B cell (primary cell): ENCODE data around the gene BLOC1S3. TPM values are rescaled to one million over a fixed set of nuclear protein-coding genes. Genes with fewer than 3 reads are reported as not detected.

Experiments used
- ATAC-seq: fragments of 200-7000 bp; cut with Tn5 transposase; one replicate; pipeline ENCODE4 v1.10.0; 2021; ENCODE audit warnings: low read depth, mild to moderate bottlenecking, moderate number of reproducible peaks, moderate library complexity
- CTCF ChIA-PET: fragments of 350-600 bp; sonication (Branson Sonifier 250); formaldehyde crosslinking; loops from one replicate; lab custom pipeline; 2021; ENCODE audit warnings: antibody characterized with exemption, inconsistent platforms; lab: Charles Lee
- POLR2A ChIA-PET: fragments of 350-600 bp; sonication (Branson Sonifier 250); formaldehyde crosslinking; loops from one replicate; lab custom pipeline; 2021; ENCODE audit warnings: antibody characterized with exemption; lab: Charles Lee
- DNase-seq: peaks from one replicate; pipeline ENCODE4 v3.0.0; 2013
- H2AFZ ChIP-seq: 2 replicates; pipeline ENCODE4 v1.6.1; 2012; ENCODE audit warnings: mild to moderate bottlenecking, low read depth, low read length; ENCODE audit not compliant: insufficient read depth, poor library complexity, severe bottlenecking
- H3K27ac ChIP-seq, 2 donors: 1 replicate in 1 of 2; 2 replicates in 1 of 2; pipeline ENCODE4 v1.5.1; 2012 to 2013; ENCODE audit warnings: low read length in 2 of 2, mild to moderate bottlenecking in 2 of 2, moderate library complexity in 1 of 2
- H3K27me3 ChIP-seq, 4 experiments: fragments of 200-600 bp in 1 of 4; sonication (generic) in 1 of 4; replicated peaks in 1 of 4; 1 replicate in 2 of 4; 2 replicates in 2 of 4; pipeline versions ENCODE4 v1.6.1 to v1.7.0; 2013 to 2016; ENCODE audit warnings: low read length in 3 of 4, mild to moderate bottlenecking in 2 of 4, mixed read lengths in 1 of 4, moderate library complexity in 1 of 4; ENCODE audit not compliant: insufficient read depth in 4 of 4, control insufficient read depth in 3 of 4; ENCODE audit errors: control extremely low read depth in 1 of 4
- H3K36me3 ChIP-seq, 2 experiments: replicated peaks in 1 of 2; 1 replicate in 1 of 2; 2 replicates in 1 of 2; pipeline versions ENCODE4 v1.6.1 to v1.7.1; 2013; ENCODE audit warnings: low read length in 1 of 2; ENCODE audit not compliant: insufficient read depth in 2 of 2, control insufficient read depth in 1 of 2; ENCODE audit errors: control extremely low read depth in 1 of 2, extremely low read depth in 1 of 2
- H3K4me1 ChIP-seq, 2 donors: fragments of 200-600 bp in 1 of 2; sonication (generic) in 1 of 2; 1 replicate in 1 of 2; 2 replicates in 1 of 2; pipeline versions ENCODE4 v1.5.1 to v1.6.1; 2013 to 2017; ENCODE audit warnings: low read length in 2 of 2; ENCODE audit not compliant: control insufficient read depth in 2 of 2, insufficient read depth in 2 of 2
- H3K4me2 ChIP-seq: replicated peaks from 2 replicates; pipeline ENCODE3; 2012; ENCODE audit warnings: mild to moderate bottlenecking, low read depth, low read length; ENCODE audit not compliant: poor library complexity, severe bottlenecking
- H3K4me3 ChIP-seq, 5 experiments: fragments of 200-600 bp in 1 of 5; sonication (generic) in 1 of 5; 1 replicate in 3 of 5; 2 replicates in 2 of 5; pipeline versions ENCODE4 v1.5.1 to v1.7.0; 2011 to 2016; ENCODE audit warnings: low read length in 4 of 5, mild to moderate bottlenecking in 4 of 5, low read depth in 2 of 5, control low read depth in 1 of 5, moderate library complexity in 1 of 5; ENCODE audit not compliant: insufficient read depth in 1 of 5; ENCODE audit errors: control extremely low read depth in 1 of 5, extremely low read depth in 1 of 5
- H3K79me2 ChIP-seq: fragments of 200-600 bp; sonication (generic); one replicate; pipeline ENCODE4 v1.6.0; 2016; ENCODE audit warnings: low read length; ENCODE audit not compliant: control insufficient read depth, insufficient read depth
- H3K9ac ChIP-seq: fragments of 200-600 bp; sonication (generic); 2 replicates; pipeline ENCODE4 v1.6.1; 2017; ENCODE audit warnings: mild to moderate bottlenecking, low read length, moderate library complexity
- H3K9me3 ChIP-seq, 3 donors: one replicate each; pipeline versions ENCODE4 v1.6.1 to v1.7.1; 2013; ENCODE audit warnings: low read length in 2 of 3; ENCODE audit not compliant: control insufficient read depth in 2 of 3, insufficient read depth in 1 of 3; ENCODE audit errors: control extremely low read depth in 1 of 3
- H4K20me1 ChIP-seq: 2 replicates; pipeline ENCODE4 v1.6.0; 2012; ENCODE audit warnings: mild to moderate bottlenecking, low read length; ENCODE audit not compliant: insufficient read depth, control insufficient read depth, poor library complexity, severe bottlenecking
- H3K27ac Mint-ChIP-seq: one replicate; pipeline ENCODE4 v1.8.0; 2021; ENCODE audit warnings: mixed read lengths
- H3K27me3 Mint-ChIP-seq: one replicate; pipeline ENCODE4 v1.8.0; 2021; ENCODE audit warnings: mixed read lengths
- H3K4me1 Mint-ChIP-seq: one replicate; pipeline ENCODE4 v1.8.0; 2021; ENCODE audit warnings: mixed read lengths
- H3K4me3 Mint-ChIP-seq: one replicate; pipeline ENCODE4 v1.8.0; 2021; ENCODE audit warnings: mixed read lengths
- H3K9me3 Mint-ChIP-seq: one replicate; pipeline ENCODE4 v1.8.0; 2022; ENCODE audit warnings: mixed read lengths; ENCODE audit not compliant: insufficient read depth
- EZH2 ChIP-seq: IDR thresholded peaks from 2 replicates; pipeline ENCODE4 v1.6.1; 2012; ENCODE audit warnings: borderline replicate concordance, low read depth, mild to moderate bottlenecking, moderate library complexity, low read length; ENCODE audit not compliant: insufficient read depth, poor library complexity, severe bottlenecking
- WGBS: methylation state at CpG from one replicate; pipeline ENCODE4 v1.1.5; 2013; ENCODE audit warnings: missing lambda C conversion rate; ENCODE audit not compliant: insufficient coverage; 5-methylcytosine and 5-hydroxymethylcytosine counted together
- intact Hi-C: fragments of 100-400 bp; cut with micrococcal nuclease; formaldehyde crosslinking; loops from one replicate; pipeline ENCODE4 v1.10.0; 2022
- polyA plus RNA-seq: library from polyadenylated mRNA; depleted of rRNA; stranded (reverse); fragments of >200 nt; gene quantifications from 2 replicates; pipeline ENCODE4 v1.2.3, GENCODE V29; 2012
- total RNA-seq, 2 donors: library from RNA; stranded (reverse); fragments of 120-200 nt in 1 of 2; gene quantifications; 1 replicate in 1 of 2; 2 replicates in 1 of 2; pipeline versions ENCODE4 v1.2.3 to v1.2.4, GENCODE V29; 2013 to 2022
- TF ChIP-seq, protein P1 (sequence below): fragments of 200-600 bp; IDR thresholded peaks from one replicate; pipeline ENCODE4 v1.8.0; 2022; ENCODE audit warnings: antibody characterized with exemption, mild to moderate bottlenecking

Gene BLOC1S3
- total and polyA plus RNA-seq, 2 donors (not counting 1 experiment from before 2014, with no cell fraction given) = 7.2 to 21.1 TPM

DNA sequence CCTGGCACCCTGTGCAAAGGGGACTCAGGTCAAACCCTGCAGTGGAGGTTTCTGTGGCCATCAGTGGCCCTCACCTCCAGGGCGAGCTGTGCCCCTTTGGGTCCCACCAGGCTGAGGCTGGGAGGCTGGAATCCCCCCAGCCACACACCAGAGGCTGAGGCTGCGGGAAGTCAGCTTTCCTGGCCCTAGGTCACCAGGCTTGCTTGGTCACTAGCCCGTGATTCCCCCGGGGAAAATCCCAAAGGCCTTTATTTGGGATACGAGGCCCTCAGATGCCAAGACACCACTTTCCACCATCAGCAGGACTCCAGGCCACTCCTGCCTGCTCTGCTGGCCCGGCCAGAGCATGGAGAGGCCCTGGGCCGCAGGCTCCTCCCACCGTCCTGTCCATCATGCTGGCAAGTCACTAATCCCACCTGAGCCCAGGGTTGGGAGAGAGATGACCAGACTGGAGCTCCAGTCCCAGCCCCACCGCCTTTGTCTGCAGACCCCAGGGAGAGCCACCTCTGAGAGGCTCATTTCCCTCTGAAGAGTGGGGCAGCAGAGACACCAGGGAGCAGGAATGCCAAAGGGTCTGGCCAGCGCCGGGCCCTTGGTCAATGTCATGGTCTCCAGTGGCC lies 22.5 kb upstream of the BLOC1S3 start:
- H3K9ac ChIP-seq = no peak overlapping the region
- POLR2A ChIA-PET = no interaction called here

GRCh38 chr19:45156751-45157150 lies 21.8 kb upstream of the BLOC1S3 start:
- Histone ChIP-seq H4K20me1 (no peaks in the 10 kb centered on the region), H3K79me2 (no peaks in the 10 kb centered on the region), H3K4me3 (no peak overlapping the region), H3K27ac (no peak overlapping the region), H3K27me3 (peaks cover 0 to 51% (median 14%) of the 10 kb centered on the region in 4 experiments), H3K4me1 (peaks cover 22 to 24% of the 10 kb centered on the region in 2 donors), H3K4me2 (no peak overlapping the region), H3K36me3 (no peaks in the 10 kb centered on the region), H3K9me3 (peaks cover 0 to 20% (median 0%) of the 10 kb centered on the region in 3 donors), H3K9ac (no peak overlapping the region), H2AFZ (no peak overlapping the region)
- H3K9me3 Mint-ChIP-seq = no peaks in the 10 kb centered on the region
- H3K27me3 Mint-ChIP-seq = peaks cover 41% of the 10 kb centered on the region
- CTCF ChIA-PET = no interaction called here
- H3K4me3 Mint-ChIP-seq = no peak overlapping the region
- ATAC-seq (no peak), DNase-seq (no peak)
- TF ChIP-seq, protein P1, sequence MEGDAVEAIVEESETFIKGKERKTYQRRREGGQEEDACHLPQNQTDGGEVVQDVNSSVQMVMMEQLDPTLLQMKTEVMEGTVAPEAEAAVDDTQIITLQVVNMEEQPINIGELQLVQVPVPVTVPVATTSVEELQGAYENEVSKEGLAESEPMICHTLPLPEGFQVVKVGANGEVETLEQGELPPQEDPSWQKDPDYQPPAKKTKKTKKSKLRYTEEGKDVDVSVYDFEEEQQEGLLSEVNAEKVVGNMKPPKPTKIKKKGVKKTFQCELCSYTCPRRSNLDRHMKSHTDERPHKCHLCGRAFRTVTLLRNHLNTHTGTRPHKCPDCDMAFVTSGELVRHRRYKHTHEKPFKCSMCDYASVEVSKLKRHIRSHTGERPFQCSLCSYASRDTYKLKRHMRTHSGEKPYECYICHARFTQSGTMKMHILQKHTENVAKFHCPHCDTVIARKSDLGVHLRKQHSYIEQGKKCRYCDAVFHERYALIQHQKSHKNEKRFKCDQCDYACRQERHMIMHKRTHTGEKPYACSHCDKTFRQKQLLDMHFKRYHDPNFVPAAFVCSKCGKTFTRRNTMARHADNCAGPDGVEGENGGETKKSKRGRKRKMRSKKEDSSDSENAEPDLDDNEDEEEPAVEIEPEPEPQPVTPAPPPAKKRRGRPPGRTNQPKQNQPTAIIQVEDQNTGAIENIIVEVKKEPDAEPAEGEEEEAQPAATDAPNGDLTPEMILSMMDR = no peak
- TF ChIP-seq EZH2 = no peak
- WGBS = 93% methylated on average over 8 of the region's 11 CpGs
- intact Hi-C loops = no loop called here
- H3K27ac Mint-ChIP-seq = no peak overlapping the region
- POLR2A ChIA-PET = no interaction called here
- peaks cover 16% of the 10 kb centered on the region for H3K4me1 Mint-ChIP-seq

More for the DNA sequence above, 22.5 kb upstream of the BLOC1S3 start:
- H3K36me3 ChIP-seq = no peaks in the 10 kb centered on the region
- H3K4me1 ChIP-seq = peaks cover 22 to 29% of the 10 kb centered on the region in 2 donors
- H3K27me3 ChIP-seq = peaks cover 0 to 55% (median 16%) of the 10 kb centered on the region in 4 experiments
- H2AFZ ChIP-seq = no peak overlapping the region
- no peak overlapping the region for H3K4me3 Mint-ChIP-seq
- H3K27ac Mint-ChIP-seq = no peak overlapping the region
- CTCF ChIA-PET = no interaction called here
- peaks cover 44% of the 10 kb centered on the region for H3K27me3 Mint-ChIP-seq
- H3K27ac ChIP-seq = no peak overlapping the region
- no peak for DNase-seq
- no peak overlapping the region for H3K4me2 ChIP-seq
- intact Hi-C loops = no loop called here
- no peaks in the 10 kb centered on the region for H3K9me3 Mint-ChIP-seq
- no peak for ATAC-seq
- H3K4me3 ChIP-seq = no peak overlapping the region
- peaks cover 0 to 22% (median 0%) of the 10 kb centered on the region in 3 donors for H3K9me3 ChIP-seq
- no peak for TF ChIP-seq EZH2
- TF ChIP-seq, protein P1 = no peak
- no peaks in the 10 kb centered on the region for H4K20me1 ChIP-seq
- no peaks in the 10 kb centered on the region for H3K79me2 ChIP-seq
- 90% methylated on average over 11 of the region's 11 CpGs for WGBS
- peaks cover 19% of the 10 kb centered on the region for H3K4me1 Mint-ChIP-seq
